ENCODE measurements around the gene N4BP2.

Gene N4BP2

GRCh38 chr4:40164459-40164858 lies 107.8 kb downstream of the N4BP2 start:
- DNase-seq = no peak

- no peak for DNase-seq
Measured at GRCh38 chr4:40165916-40166315, 109.3 kb downstream of the N4BP2 start.

- no peak for DNase-seq
Measured at GRCh38 chr4:40168070-40168469, 111.4 kb downstream of the N4BP2 start.

GRCh38 chr4:40170588-40170987 lies 113.9 kb downstream of the N4BP2 start:
- DNase-seq = no peak

GRCh38 chr4:40173470-40173875 lies 116.8 kb downstream of the N4BP2 start:
- DNase-seq = no peak

- no peak for DNase-seq
Measured at GRCh38 chr4:40176602-40177001, 120.0 kb downstream of the N4BP2 start.

GRCh38 chr4:40177591-40177990 lies 120.9 kb downstream of the N4BP2 start:
- DNase-seq = no peak

GRCh38 chr4:40178672-40179071 lies 122.0 kb downstream of the N4BP2 start:
- no peak for DNase-seq

GRCh38 chr4:40179360-40179759 lies 122.7 kb downstream of the N4BP2 start:
- DNase-seq = no peak

- no peak for DNase-seq
Measured at GRCh38 chr4:40180356-40180755, 123.7 kb downstream of the N4BP2 start.

GRCh38 chr4:40182001-40182400 lies 125.4 kb downstream of the N4BP2 start:
- no peak for DNase-seq

GRCh38 chr4:40182954-40183353 lies 126.3 kb downstream of the N4BP2 start:
- no peak for DNase-seq

GRCh38 chr4:40183615-40184411 lies 127.2 kb downstream of the N4BP2 start:
- no peak for DNase-seq

GRCh38 chr4:40185830-40186664 lies 129.4 kb downstream of the N4BP2 start:
- DNase-seq = no peak

- no peak for DNase-seq
Measured at GRCh38 chr4:40186665-40187014, 130.0 kb downstream of the N4BP2 start.

GRCh38 chr4:40187386-40187906 lies 130.8 kb downstream of the N4BP2 start:
- no peak for DNase-seq

GRCh38 chr4:40190019-40190418 lies 133.4 kb downstream of the N4BP2 start:
- no peak for DNase-seq

GRCh38 chr4:40190465-40190864 lies 133.8 kb downstream of the N4BP2 start:
- no peak for DNase-seq

GRCh38 chr4:40190880-40191815 lies 134.5 kb downstream of the N4BP2 start:
- DNase-seq = no peak

- DNase-seq = no peak
Measured at GRCh38 chr4:40192114-40193015, 135.7 kb downstream of the N4BP2 start.

- no peak for DNase-seq
Measured at GRCh38 chr4:40193016-40193571, 136.4 kb downstream of the N4BP2 start.

All from activated CD4-positive, alpha-beta T cell treated with anti-CD3 and anti-CD28 coated beads for 1 hour (primary cell).